Measurements from ENCODE around the gene LBH. TPM values are rescaled to one million over a fixed set of nuclear protein-coding genes. Genes with fewer than 3 reads are reported as not detected.

LBH gene
- total RNA-seq, 1 donor from 2014 or later, result 83.7 TPM

- Histone ChIP-seq H3K27me3 (ENCODE audit: control insufficient read depth, insufficient read depth, low read length) (no peaks in the 10 kb centered on the region), H3K4me3 (ENCODE audit: low read depth, low read length) (no peak overlapping the region), H3K36me3 (ENCODE audit: control insufficient read depth, insufficient read depth, low read length) (peaks cover 5% of the 10 kb centered on the region)
- no peak for TF ChIP-seq CTCF (IDR thresholded peaks at IDR 0.05; ENCODE audit: insufficient read depth, low read length, poor library complexity, severe bottlenecking)
- DNase-seq (ENCODE audit: low read depth), result peak; percentile 95
These were observed 3.0 kb downstream of the LBH start for GRCh38 chr2:30234180-30234971.

GRCh38 chr2:30235008-30235655 lies 3.8 kb downstream of the LBH start:
- Histone ChIP-seq H3K36me3 (ENCODE audit: control insufficient read depth, insufficient read depth, low read length) (peaks cover 5% of the 10 kb centered on the region), H3K4me3 (ENCODE audit: low read depth, low read length) (no peak overlapping the region), H3K27me3 (ENCODE audit: control insufficient read depth, insufficient read depth, low read length) (no peaks in the 10 kb centered on the region)
- no peak for DNase-seq (ENCODE audit: low read depth)
- TF ChIP-seq CTCF (IDR thresholded peaks at IDR 0.05; ENCODE audit: insufficient read depth, low read length, poor library complexity, severe bottlenecking), result no peak

- Histone ChIP-seq H3K27me3 (ENCODE audit: control insufficient read depth, insufficient read depth, low read length) (no peaks in the 10 kb centered on the region), H3K4me3 (ENCODE audit: low read depth, low read length) (no peak overlapping the region), H3K36me3 (ENCODE audit: control insufficient read depth, insufficient read depth, low read length) (peaks cover 5% of the 10 kb centered on the region)
- no peak for DNase-seq (ENCODE audit: low read depth)
- no peak for TF ChIP-seq CTCF (IDR thresholded peaks at IDR 0.05; ENCODE audit: insufficient read depth, low read length, poor library complexity, severe bottlenecking)
These were observed 4.7 kb downstream of the LBH start for GRCh38 chr2:30235859-30236535.

- no peak overlapping the region for H3K4me3 ChIP-seq (ENCODE audit: low read depth, low read length)
- DNase-seq (ENCODE audit: low read depth), result no peak
- H3K27me3 ChIP-seq (ENCODE audit: control insufficient read depth, insufficient read depth, low read length), result no peaks in the 10 kb centered on the region
- TF ChIP-seq CTCF (IDR thresholded peaks at IDR 0.05; ENCODE audit: insufficient read depth, low read length, poor library complexity, severe bottlenecking), result no peak
- H3K36me3 ChIP-seq (ENCODE audit: control insufficient read depth, insufficient read depth, low read length), result peaks cover 5% of the 10 kb centered on the region
These were observed 5.4 kb downstream of the LBH start for GRCh38 chr2:30236591-30237238.

- no peak for TF ChIP-seq CTCF (IDR thresholded peaks at IDR 0.05; ENCODE audit: insufficient read depth, low read length, poor library complexity, severe bottlenecking)
- Histone ChIP-seq H3K4me3 (ENCODE audit: low read depth, low read length) (no peak overlapping the region), H3K36me3 (ENCODE audit: control insufficient read depth, insufficient read depth, low read length) (peaks cover 5% of the 10 kb centered on the region), H3K27me3 (ENCODE audit: control insufficient read depth, insufficient read depth, low read length) (no peaks in the 10 kb centered on the region)
- no peak for DNase-seq (ENCODE audit: low read depth)
These were observed 6.1 kb downstream of the LBH start for GRCh38 chr2:30237239-30237965.
